ENCODE data around the gene FAM32A. TPM values are rescaled to one million over a fixed set of nuclear protein-coding genes. Genes with fewer than 3 reads are reported as not detected.

Gene FAM32A
- total and polyA plus RNA-seq, 2 of the 8 experiments (the other 6 are each of a cell fraction or from before 2014, with no cell fraction given), result 75.6 to 105 TPM

DNA sequence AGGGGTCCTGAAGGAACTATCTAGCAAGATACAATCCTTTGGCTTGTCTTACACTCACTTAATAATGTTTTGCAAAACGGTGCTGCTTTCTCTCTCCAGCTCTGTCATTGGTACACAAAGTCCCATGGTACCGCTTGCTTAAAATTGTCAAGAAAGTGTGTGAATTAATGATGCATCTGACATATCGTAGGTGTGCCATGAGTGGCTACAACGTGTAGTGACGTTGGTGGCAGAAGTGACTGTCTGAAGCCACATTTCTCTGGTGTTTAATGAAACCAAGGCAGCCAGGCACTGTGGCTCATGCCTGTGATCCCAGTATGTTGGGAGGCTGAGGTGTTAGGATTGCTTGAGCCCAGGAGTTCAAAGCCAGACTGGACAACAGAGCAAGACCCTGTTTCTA lies 39.1 kb upstream of the FAM32A start (continued):
- TF ChIP-seq ASH2L (IDR thresholded peaks at IDR 0.05; ENCODE audit: low read length), result no peak
- TF ChIP-seq CBX8 (IDR thresholded peaks at IDR 0.05; ENCODE audit: borderline replicate concordance, low read depth, low read length), result no peak
- TF ChIP-seq EP300 (IDR thresholded peaks at IDR 0.05; ENCODE audit: borderline replicate concordance in 1 of 2, low read depth in 2 of 2, low read length in 2 of 2), result no peak
- no peak for TF ChIP-seq CTBP2 (IDR thresholded peaks at IDR 0.05; ENCODE audit: borderline replicate concordance, insufficient read depth, insufficient read length, low read length)

Measured in H1 (cell line).